ENCODE data around the gene KIFAP3. TPM values are rescaled to one million over a fixed set of nuclear protein-coding genes. Genes with fewer than 3 reads are reported as not detected.

Gene KIFAP3
- total and polyA plus RNA-seq, 7 donors, result 14.4 to 36.7 (median 28.1) TPM

GRCh38 chr1:169959686-169960085 lies 114.8 kb downstream of the KIFAP3 start:
- H3K4me3 ChIP-seq, result no peak overlapping the region
- peaks cover 0 to 11% (median 0%) of the 10 kb centered on the region in 4 donors for H3K36me3 ChIP-seq
- no peak for TF ChIP-seq CTCF (IDR thresholded peaks at IDR 0.05)
- no peak for TF ChIP-seq EP300 (IDR thresholded peaks at IDR 0.05)
- no peak for TF ChIP-seq POLR2AphosphoS5 (IDR thresholded peaks at IDR 0.05)
- no peak for TF ChIP-seq POLR2A (IDR thresholded peaks at IDR 0.05)
- intact Hi-C loops (cut with DNase I), result no loop called here
- no peaks in the 10 kb centered on the region for H3K27me3 ChIP-seq
- H3K4me1 ChIP-seq, result no peaks in the 10 kb centered on the region
- no peak overlapping the region for H3K27ac ChIP-seq
- DNase-seq, result no peak
- H3K9me3 ChIP-seq, result no peaks in the 10 kb centered on the region

- no peak for DNase-seq
- Histone ChIP-seq H3K27ac (no peak overlapping the region), H3K9me3 (no peaks in the 10 kb centered on the region), H3K27me3 (no peaks in the 10 kb centered on the region), H3K36me3 (peaks cover 0 to 16% (median 0%) of the 10 kb centered on the region in 4 donors), H3K4me3 (no peak overlapping the region), H3K4me1 (no peaks in the 10 kb centered on the region)
- intact Hi-C loops (cut with DNase I), result no loop called here
- no peak for TF ChIP-seq POLR2AphosphoS5 (IDR thresholded peaks at IDR 0.05)
- no peak for TF ChIP-seq EP300 (IDR thresholded peaks at IDR 0.05)
- no peak for TF ChIP-seq CTCF (IDR thresholded peaks at IDR 0.05)
- no peak for TF ChIP-seq POLR2A (IDR thresholded peaks at IDR 0.05)
- WGBS, 2 donors, result 90 to 92% methylated on average over 3 of the region's 3 CpGs
These were observed 115.5 kb downstream of the KIFAP3 start for GRCh38 chr1:169958987-169959386.

- no peaks in the 10 kb centered on the region for H3K4me1 ChIP-seq
- TF ChIP-seq POLR2AphosphoS5 (IDR thresholded peaks at IDR 0.05) (no peak), EP300 (IDR thresholded peaks at IDR 0.05) (no peak), POLR2A (IDR thresholded peaks at IDR 0.05) (no peak), CTCF (IDR thresholded peaks at IDR 0.05) (no peak)
- no peak for DNase-seq
- no peak overlapping the region for H3K4me3 ChIP-seq
- peaks cover 0 to 20% (median 0%) of the 10 kb centered on the region in 4 donors for H3K36me3 ChIP-seq
- H3K9me3 ChIP-seq, result no peaks in the 10 kb centered on the region
- 90 to 91% methylated on average over 3 of the region's 3 CpGs for WGBS, 2 donors
- intact Hi-C loops (cut with DNase I), result no loop called here
- no peak overlapping the region for H3K27ac ChIP-seq
- no peaks in the 10 kb centered on the region for H3K27me3 ChIP-seq
These were observed 116.6 kb downstream of the KIFAP3 start for GRCh38 chr1:169957884-169958283.

- intact Hi-C loops (cut with DNase I), result no loop called here
- TF ChIP-seq CTCF (IDR thresholded peaks at IDR 0.05), result no peak
- TF ChIP-seq EP300 (IDR thresholded peaks at IDR 0.05), result no peak
- TF ChIP-seq POLR2AphosphoS5 (IDR thresholded peaks at IDR 0.05), result no peak
- TF ChIP-seq POLR2A (IDR thresholded peaks at IDR 0.05), result no peak
- Histone ChIP-seq H3K36me3 (peaks cover 0 to 9% (median 0%) of the 10 kb centered on the region in 4 donors), H3K27ac (no peak overlapping the region), H3K4me1 (no peaks in the 10 kb centered on the region), H3K9me3 (no peaks in the 10 kb centered on the region), H3K27me3 (no peaks in the 10 kb centered on the region), H3K4me3 (no peak overlapping the region)
- WGBS, 2 donors, result 83 to 100% methylated on average over 1 of the region's 1 CpG
- DNase-seq, result no peak
These were observed 123.4 kb downstream of the KIFAP3 start for GRCh38 chr1:169951108-169951507.

GRCh38 chr1:169949139-169949538 lies 125.4 kb downstream of the KIFAP3 start:
- H3K4me3 ChIP-seq, result no peak overlapping the region
- H3K36me3 ChIP-seq, result peaks cover 0 to 13% (median under 1%) of the 10 kb centered on the region in 4 donors
- TF ChIP-seq POLR2A (IDR thresholded peaks at IDR 0.05) (no peak), EP300 (IDR thresholded peaks at IDR 0.05) (no peak), POLR2AphosphoS5 (IDR thresholded peaks at IDR 0.05) (no peak), CTCF (IDR thresholded peaks at IDR 0.05) (no peak)
- H3K27me3 ChIP-seq, result no peaks in the 10 kb centered on the region
- intact Hi-C loops (cut with DNase I), result no loop called here
- no peak overlapping the region for H3K27ac ChIP-seq
- no peak for DNase-seq
- no peaks in the 10 kb centered on the region for H3K9me3 ChIP-seq
- H3K4me1 ChIP-seq, result no peaks in the 10 kb centered on the region
